DMS114 treated with DMSO at 0.1 percent for 48 hours (cell line): ENCODE results near the gene NPC2.
"Not testable (repeated sequence)": the region's sequence is repeated elsewhere in the genome, so short reads cannot be mapped to it uniquely, and the experiment has no call there.

Source experiments
- DNase-seq: peaks from one replicate; lab custom pipeline; 2025; ENCODE audit not compliant: unreplicated experiment; lab: John Stamatoyannopoulos, UW

NPC2 gene

DNA sequence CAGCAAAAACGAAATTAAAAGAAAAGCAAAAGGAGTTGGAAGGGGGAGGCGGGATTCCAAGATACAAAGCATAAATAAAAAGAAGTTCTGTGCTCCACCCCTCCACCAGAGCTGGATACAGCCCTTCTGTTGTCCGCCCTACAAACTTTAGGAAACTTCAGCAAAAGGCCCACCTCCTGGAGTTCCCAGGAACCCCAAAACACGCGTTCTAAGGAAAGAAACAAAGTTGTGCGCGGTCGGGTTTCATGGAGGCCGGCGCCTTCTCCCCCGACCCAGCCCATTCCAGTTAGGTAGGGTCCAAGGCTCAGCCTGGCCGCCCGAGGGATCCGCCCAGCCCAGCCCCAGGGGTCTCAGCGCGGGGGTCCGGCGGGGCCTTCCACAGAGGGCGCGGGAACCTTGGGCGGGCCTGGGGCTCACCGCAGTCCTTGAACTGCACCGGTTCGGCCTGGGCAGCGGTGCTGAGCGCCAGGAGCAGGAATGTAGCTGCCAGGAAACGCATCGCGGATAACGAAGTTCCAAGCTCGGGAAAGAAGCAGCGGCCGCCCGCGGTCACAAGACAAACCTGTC, at the start of gene NPC2:
Gene NPC2, minus strand, starts transcription at position 530 of the 567 bp plus-strand sequence. Its CDS starts 31 bp downstream, at position 499.
- no peak for DNase-seq

DNA sequence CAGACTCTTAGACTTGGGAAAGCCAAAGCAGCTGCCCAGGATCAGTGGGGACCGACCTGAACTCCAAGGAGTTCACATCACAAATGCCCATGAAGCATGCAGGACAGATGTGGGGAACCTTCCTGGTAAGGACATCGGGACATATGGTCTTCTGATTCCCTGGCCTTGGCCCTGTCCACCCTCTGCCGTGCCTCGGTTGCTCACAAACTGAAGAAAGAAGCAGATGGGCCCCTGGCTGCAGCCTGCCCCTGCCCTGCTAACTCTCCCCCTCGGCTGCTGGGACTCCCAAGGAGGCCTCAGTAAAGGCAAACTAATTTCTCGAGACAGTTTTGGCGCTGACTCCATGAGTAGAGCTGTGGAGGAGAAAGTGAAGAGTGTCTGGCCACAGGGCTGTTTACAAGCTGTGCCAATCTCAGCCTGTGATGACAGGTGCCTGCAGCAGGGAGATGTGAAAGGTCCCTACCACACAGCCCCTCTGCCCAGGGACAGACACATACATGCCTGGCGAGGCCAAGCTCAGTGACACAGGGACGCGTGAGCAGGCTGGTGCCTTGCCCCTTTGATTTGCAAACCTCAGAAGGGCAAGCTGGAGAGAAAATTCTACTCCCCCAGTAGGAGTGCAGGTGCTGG, 49.1 kb upstream of the NPC2 start:
- no peak for DNase-seq

DNA sequence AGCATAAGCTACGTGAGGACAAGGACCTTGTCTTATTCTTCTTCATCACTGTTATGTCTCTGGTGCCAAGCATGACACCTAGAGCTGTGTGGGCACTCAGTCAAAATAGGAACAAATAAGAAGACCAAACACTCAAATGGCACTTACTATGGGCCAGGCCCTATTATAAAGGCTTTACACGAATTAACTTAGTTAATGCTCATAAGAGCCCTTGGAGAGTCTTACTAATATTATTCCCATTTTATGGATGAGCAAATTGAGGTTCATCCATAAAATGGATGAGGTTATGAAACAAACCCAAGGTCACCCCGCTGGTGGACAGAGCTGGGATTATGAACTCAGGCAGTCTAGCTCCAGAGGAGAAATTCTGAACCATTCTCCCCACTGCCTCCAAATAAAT, 48.1 kb upstream of the NPC2 start:
- DNase-seq: no peak

DNA sequence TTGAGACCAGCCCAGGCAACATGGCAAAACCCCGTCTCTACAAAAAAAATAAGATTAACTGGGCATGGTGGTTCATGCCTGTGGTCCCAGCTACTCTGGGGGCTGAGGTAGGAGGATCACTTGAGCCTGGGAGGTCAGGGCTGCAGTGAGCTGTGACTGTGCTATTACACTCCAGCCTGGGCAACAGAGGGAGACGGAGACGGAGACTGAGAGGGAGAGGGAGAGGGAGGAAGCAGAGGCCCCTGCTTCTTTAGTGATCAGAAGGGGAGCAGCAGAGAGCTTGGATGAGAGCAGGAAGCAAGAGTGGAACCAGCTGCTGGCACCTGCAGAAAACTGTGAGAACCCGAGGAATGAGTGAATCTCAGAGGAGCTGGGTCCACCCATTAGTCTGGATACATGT, 46.4 kb upstream of the NPC2 start:
- no peak for DNase-seq

DNA sequence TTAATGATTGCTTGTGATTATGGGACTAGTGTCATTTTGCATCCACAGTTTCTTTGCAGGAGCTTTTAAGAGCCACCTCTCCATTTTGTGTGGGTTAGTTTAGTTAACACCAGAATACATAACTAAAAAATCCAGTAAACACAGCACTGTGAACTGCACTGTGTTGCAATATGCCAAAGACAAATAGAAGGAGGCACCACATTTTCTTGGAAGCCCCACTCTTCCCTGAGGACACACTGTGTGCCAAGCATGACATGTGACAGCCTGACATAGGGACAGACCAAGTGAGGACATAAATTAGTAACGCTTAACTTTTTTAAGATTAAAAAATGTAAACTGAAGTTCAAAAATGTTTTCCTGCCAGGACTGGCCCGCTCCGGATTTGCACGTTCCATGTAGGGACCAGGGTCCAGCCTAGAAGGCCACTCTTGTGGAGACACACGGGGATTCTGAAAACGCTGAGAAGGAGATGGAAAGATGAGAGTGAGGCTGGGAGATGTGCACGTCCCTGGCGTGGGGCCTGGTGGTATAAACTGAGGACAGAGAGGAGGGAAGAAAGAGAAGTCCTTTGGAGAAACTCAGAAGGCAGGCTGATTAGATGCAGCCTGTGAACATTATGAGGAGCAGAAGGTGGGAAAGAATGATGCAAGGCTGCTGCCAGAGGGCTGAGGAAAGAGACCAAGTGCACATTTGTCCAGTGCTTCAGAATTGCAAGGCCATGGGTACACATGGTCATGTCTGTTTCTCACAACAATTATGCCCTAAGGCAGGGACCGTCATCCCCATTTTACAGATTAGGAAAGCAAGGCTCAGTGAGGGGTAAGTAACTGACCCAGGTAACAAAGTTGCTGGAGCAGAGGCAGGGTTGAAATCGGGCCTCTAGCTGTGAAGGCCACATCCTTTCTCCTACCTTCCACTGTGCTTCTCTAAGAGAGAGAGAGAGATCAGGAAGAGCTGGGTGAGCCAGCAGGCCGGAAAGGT, 45.6 kb upstream of the NPC2 start:
- no peak for DNase-seq

DNA sequence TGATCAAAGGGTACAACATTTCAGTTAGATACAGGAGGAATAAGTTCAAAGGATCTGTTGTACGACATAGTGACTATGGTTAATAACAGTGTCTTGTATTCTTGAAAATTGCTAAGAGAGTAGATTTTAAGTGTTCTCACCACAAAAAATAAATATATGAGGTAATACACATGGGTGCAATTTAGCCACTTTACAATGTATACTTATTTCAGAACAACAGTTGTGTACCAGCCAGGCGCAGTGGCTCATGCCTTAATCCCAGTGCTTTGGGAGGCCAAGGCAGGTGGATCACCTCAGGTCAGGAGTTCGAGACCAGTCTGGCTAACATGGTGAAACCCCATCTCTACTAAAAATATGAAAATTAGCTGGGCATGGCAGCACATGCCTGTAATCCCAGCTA, 43.2 kb upstream of the NPC2 start:
- DNase-seq: not testable (repeated sequence)

DNA sequence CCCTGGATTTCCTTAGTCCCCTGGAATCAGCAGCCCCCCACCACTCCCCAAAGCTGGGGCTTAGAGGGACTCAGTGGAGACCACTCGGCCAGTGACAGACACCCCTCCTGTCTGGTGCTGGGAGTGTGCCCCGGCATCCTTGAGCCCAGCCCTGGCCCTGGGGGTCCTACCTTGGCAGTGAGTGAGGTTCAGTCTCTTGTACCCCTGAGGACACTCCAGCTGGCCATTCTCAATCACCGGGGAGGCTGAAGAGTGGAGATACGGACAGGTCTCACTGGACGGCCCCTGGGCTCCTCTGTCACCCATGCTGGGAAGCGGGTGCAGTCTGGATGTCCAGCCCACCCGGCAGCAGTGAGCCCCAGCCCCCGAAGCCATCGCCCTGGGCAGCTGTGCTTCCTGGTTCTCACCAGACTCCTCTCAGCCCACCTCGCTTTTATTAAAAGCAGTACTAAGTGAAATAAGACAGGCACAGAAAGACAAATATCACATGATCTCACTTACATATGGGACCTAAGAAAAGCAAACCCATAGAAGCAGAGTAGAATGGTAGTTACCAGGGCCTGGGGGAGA, 42.7 kb upstream of the NPC2 start:
- no peak for DNase-seq

DNA sequence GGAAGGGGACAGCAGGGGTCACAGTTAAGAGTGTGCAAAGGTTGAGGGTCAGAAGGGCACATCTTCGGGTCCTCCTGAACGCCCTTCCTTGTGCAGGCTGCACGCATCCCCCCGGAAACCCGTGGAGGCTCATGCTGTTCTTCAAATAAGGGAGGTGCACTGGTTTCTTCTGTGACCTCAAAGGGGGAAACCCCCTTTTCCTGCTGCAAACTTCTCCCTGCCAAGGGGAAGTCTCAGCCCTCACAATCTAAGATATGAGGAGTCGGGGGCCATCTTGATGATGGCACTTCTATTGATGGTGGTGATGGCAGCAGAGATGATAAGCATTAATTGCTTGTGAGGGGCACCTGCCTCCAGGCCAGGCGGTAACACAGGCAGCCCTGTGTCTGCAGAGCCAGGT, 40.5 kb upstream of the NPC2 start:
- DNase-seq: no peak

DNA sequence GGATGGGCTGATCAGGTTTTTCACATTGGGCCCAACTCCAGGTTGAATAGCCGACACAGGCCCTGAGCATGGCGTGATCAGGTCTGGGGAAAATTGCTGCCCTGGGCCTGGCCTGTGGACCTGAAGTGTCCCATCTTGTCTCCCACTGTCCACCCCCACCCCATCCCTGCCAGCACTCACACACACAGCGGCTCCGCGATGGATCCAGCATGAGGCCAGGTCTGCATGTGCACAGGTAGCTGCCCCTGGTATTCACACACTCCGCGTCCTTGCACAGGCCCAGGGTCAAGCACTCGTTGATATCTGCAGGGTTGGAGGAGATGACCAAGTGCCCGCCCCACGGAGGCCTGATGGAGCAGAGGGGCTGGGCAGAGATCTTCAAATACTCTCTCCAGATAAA, 39.1 kb upstream of the NPC2 start:
- no peak for DNase-seq

DNA sequence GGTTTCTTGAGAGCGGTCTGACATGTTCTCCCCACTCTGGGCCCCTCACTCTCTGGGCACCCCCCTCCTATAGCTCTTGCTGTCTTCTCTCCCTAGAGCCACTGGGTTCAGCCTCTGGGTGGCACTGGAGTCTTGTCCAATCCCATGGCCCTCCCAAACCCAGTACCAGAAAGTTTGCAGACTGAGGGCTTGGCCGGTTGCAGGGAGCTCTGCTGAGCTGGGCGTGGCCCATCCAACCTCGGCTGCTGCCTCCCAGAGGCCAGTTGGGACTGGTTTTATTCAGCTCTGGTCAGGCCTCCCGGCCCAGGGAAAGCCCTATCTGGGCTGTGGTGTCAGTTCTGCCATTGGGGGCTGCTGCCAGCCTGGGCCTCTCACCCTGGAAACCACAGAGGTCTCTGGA, 38.4 kb upstream of the NPC2 start:
- DNase-seq: no peak

DNA sequence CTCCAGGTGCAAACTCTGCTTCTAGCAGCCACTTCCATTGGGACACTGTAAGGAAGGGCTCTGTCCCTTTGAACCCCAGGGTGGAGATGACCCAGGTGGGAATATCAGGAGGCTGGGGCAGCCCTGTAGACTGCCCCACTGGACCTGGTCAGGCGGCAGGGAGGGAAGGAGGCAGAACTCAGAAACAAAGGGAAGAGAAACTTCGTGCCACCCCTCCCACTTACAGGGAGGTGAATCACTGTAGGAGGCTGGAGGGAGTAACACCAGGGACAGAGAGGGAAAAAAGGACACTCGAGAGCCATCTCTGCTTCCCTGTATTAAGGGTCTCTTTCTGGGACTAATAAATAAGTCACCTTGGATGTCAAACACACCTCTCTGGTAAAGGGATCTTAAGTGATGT, 37.9 kb upstream of the NPC2 start:
- DNase-seq: no peak

DNA sequence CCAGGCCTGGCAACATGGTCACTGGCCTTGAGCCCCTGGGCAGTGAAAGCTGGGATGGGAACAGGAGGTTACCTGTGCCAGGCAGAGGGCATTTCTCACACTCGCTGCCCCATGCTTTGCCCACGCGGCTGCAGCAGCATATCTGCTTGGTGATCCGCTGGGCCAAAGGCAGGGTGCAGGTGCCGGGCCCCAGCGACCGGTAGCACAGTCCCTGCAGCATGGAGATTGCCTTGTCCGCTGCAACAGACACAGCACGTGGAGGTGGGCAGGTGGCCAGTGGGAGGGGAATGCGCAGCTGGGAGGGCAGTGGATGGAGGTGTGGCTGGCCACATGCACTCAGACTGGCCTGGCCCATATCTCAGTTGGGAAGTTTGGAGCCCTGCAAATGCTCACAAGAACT, 35.8 kb upstream of the NPC2 start:
- DNase-seq: no peak

DNA sequence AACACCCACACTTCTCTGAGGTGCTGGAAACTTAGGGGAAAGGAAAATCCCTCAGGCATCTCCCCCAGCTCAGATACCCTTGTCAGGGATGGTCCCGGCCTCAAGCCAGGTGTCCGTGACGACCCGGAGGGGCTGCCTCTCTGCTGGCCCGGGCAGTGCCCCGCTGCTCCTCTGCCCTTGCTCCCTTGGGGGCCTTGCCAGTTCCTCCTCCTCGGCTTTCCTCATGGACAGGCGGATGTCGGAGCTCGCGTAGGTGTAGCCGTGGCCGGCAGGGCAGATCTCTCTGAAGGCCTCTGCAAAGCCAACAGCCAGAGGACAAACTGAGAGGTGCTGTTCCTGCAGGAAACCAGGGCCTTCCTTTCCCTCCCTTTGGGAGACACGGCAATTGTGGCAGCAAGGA, 35.3 kb upstream of the NPC2 start:
- no peak for DNase-seq

DNA sequence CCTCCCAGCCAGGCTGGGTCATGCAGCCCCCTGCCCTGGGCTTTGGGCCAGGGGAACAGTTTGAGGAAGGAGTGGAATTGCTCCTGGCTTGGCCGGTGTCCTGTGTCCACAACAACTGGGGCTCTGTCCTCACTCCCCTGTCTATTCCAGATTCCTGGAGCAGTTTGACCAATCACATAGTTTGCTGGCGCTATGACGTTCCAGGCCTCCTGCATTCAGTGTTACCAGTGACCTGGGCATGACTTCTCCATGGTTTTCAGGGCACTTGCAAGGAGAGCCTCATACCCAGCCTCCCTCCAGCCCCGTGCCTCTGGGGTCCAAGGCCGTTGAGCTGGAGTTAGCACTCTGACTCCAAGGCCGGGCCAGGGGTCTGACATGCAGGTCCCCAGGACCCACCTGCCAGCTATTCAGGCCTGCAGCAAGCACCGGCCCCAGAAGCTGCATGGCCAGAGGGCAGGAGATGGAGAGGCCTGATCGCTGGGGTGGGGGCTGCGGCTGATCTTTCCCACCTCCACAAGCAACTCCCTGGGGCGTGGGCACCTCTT, 34.7 kb upstream of the NPC2 start:
- DNase-seq: no peak

DNA sequence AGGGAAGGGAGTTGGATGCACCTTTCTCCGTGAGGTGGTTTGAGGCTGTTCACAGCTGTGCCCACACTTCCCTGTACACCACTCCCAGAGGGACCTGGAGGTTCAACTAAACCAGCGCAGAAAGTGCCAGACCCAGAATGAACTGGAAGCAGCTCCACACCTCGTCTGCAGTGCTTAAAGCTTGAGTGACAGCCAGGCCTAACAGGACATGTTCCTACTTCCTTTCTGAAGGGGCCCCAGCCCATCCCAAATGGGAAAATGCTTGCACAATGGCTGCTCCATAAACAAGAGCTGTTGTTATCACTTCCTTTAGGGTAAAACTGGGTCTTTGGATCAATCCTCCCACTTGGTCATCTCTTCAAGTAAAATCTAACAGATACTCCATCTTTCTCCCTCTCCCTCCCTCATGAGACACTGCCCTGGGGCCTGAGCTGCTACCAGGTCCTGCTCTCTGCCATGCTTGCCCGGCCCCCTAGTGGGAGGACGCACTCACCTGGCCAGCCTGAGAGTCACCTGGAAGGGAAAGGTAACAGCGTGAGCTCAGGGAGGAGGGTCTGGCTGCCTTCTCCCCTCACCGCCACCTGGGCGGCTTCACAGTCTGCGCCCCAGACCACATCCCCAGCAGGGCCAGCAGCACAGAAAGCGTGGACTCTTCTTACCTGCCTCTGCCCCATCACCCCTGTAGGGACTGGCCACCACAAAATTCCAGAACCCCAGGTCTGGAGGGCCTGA, 33.9 kb upstream of the NPC2 start:
- DNase-seq: no peak

DNA sequence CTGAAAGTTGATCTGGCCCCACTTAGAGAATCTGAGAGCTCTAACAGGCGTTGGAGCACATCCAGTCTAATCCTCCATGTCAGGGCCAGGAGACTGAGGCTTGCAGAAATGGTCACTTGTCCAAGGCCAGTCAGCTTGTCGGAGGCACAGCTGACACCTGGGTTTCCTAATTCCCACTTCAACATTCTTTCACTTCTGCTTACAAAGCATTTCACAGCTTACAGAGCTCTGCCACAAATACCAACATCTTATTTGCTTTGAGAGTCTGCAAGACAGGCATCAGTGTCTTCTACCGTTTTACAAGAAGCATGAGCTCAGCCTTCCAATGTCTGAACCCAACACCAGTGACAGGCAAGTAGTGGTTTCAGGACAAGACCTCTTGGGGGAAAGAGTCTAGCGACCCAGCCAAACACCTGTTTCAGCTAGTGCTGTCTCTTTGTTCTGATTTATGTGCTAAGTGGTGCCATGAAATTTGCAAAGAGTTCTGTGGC, 32.3 kb upstream of the NPC2 start:
- DNase-seq: no peak

DNA sequence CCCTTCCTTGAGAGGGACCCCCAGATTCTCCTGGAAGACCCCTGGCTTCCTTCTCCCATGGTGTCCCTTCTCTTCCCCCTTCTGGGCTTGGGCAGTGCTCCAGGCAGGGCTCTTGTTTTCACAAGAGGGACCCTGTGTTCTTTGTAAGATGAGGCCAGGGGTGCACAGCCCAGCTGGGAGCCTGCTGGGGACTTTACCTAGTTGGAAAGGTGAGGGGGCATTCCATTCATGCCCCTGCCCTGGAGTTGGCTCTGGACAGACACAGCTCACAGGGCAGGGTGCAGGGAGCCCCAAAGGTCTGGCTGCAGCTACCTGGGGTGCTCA, 31.7 kb upstream of the NPC2 start:
- DNase-seq: no peak

DNA sequence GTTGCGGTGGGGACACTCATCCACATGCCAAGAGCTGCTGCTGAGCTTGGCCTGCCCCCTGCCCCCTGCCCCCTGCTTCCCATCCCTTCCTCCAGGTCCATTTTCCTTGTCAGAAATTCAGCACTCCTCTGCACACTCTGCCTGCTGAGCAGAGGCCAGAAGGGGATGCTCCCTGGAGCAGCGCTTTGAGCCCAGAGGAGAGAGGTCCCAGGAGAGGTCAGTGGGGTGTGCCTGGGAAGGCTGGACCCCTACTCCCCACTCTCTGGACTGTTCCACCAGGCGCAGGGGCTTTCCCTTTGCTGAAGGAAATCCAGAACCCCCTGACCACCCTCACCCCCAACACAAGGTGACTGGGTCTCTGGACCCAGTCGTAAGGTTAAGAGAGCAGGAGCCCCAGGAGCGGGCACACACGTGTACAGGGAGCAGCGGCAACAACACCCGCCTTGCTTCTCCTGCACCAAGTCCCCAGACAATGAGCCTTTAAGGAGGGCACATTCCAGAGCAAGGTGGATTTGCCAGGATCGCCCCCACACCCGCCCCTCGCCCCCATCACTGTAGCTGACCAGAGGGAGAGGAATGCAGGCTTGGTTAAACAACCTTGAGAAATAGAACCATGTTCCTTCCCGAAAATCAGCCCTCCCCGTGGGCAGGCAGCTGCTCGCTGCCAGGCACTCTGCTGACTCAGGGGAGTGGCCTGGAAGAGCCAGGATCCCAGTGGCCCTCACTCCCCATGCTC, 31.1 kb upstream of the NPC2 start:
- no peak for DNase-seq

DNA sequence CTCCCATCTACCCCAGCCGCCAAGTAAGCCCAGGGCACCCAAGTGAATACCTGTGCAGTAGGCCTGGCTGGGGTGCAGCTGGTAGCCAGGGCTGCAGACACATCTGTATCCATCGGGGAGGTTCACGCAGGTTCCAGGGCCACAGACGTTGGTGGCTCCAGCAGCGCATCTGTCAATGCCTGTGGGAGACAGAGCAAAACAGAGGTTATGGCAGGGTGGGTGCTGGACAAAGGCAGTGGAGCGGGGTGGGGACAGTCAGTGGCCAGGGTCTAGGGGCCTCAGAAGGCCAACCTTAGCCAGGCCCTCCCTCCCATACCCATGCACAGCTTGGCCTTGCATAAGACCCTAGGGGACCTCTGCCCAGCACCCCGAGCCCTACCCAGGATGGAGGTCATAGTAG, 29.6 kb upstream of the NPC2 start:
- no peak for DNase-seq

DNA sequence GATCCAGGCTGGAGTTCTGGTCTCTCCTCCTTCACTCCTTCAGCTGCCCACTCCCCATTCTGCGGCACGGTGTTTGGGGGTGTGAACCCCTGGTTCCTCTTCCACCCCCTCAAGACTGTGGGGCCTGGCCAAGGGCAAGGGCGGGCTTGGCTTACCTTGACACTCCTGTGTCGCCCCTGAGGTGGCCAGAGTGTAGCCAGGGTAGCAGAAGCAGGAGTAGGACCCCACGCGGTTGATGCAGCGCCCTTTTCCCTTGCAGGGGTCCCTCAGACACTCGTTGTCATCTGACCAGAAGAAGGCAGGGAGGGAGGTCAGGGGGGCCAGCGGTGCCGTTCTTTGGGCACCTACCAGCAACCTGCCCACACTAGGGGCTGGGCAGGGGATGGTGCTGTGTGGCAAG, 28.7 kb upstream of the NPC2 start:
- DNase-seq: no peak
